GM18508 (cell line): ENCODE results near the gene GRAPL.
"Not testable (repeated sequence)": the region's sequence is repeated elsewhere in the genome, so short reads cannot be mapped to it uniquely, and the experiment has no call there.

Source experiments
- ATAC-seq: cut with Tn5 transposase; IDR thresholded peaks from one replicate; pipeline ENCODE4 v1.9.1; 2021; ENCODE audit warnings: moderate number of reproducible peaks; ENCODE audit not compliant: insufficient read depth, unreplicated experiment

The GRAPL gene

GRCh38 chr17:19136138-19136537, 8.7 kb downstream of the GRAPL start:
- ATAC-seq = not testable (repeated sequence)

GRCh38 chr17:19136605-19137004, 9.2 kb downstream of the GRAPL start:
- ATAC-seq = not testable (repeated sequence)

- not testable (repeated sequence) for ATAC-seq
These were observed 10.6 kb downstream of the GRAPL start for GRCh38 chr17:19137959-19138358.

GRCh38 chr17:19141366-19142155, 14.2 kb downstream of the GRAPL start:
- not testable (repeated sequence) for ATAC-seq

- not testable (repeated sequence) for ATAC-seq
These were observed 15.0 kb downstream of the GRAPL start for GRCh38 chr17:19142419-19142818.

GRCh38 chr17:19143097-19143777, 15.8 kb downstream of the GRAPL start:
- not testable (repeated sequence) for ATAC-seq

GRCh38 chr17:19144373-19144772, 17.0 kb downstream of the GRAPL start:
- not testable (repeated sequence) for ATAC-seq

GRCh38 chr17:19145471-19145870, 18.1 kb downstream of the GRAPL start:
- not testable (repeated sequence) for ATAC-seq

- not testable (repeated sequence) for ATAC-seq
These were observed 23.6 kb downstream of the GRAPL start for GRCh38 chr17:19150678-19151615.

- ATAC-seq = not testable (repeated sequence)
These were observed 30.2 kb downstream of the GRAPL start for GRCh38 chr17:19157628-19158027.

GRCh38 chr17:19158478-19158877, 31.1 kb downstream of the GRAPL start:
- not testable (repeated sequence) for ATAC-seq

GRCh38 chr17:19158938-19159337, 31.5 kb downstream of the GRAPL start:
- ATAC-seq = not testable (repeated sequence)

- not testable (repeated sequence) for ATAC-seq
These were observed 34.1 kb downstream of the GRAPL start for GRCh38 chr17:19161308-19162107.

GRCh38 chr17:19162384-19163216, 35.2 kb downstream of the GRAPL start:
- ATAC-seq = not testable (repeated sequence)

- ATAC-seq = not testable (repeated sequence)
These were observed 47.0 kb downstream of the GRAPL start for GRCh38 chr17:19174422-19174821.

GRCh38 chr17:19175410-19175809, 48.0 kb downstream of the GRAPL start:
- ATAC-seq = not testable (repeated sequence)

- ATAC-seq = peak; percentile 71
These were observed 53.9 kb downstream of the GRAPL start for GRCh38 chr17:19181040-19181875.
